ENCODE results near the gene LEFTY1. TPM values are rescaled to one million over a fixed set of nuclear protein-coding genes. Genes with fewer than 3 reads are reported as not detected.

LEFTY1 gene
- total and polyA plus RNA-seq, 8 donors = 0.61 to 6.9 (median 3.9) TPM; not detected in 1

DNA sequence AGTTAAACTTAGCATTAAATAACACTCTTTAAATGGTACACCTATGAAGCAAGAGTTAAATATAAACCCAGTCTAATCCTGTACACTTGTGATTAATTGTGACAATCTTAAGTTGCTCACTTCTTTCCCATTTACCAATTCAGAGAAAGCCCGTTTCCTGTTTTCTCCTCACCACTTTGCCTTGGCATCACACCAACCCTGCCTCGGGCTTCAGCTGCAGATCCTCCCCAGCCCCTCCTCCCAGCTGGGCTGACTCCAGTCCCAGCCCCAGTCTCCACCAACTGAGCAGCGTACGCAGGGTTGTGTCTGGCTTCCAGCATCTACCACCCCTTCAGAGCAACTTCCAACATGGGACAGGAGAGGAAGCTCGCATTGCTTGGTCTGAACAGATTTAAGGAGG, 31.0 kb upstream of the LEFTY1 start:
- intact Hi-C loops (cut with DNase I) = no loop called here
- TF ChIP-seq, protein P1, sequence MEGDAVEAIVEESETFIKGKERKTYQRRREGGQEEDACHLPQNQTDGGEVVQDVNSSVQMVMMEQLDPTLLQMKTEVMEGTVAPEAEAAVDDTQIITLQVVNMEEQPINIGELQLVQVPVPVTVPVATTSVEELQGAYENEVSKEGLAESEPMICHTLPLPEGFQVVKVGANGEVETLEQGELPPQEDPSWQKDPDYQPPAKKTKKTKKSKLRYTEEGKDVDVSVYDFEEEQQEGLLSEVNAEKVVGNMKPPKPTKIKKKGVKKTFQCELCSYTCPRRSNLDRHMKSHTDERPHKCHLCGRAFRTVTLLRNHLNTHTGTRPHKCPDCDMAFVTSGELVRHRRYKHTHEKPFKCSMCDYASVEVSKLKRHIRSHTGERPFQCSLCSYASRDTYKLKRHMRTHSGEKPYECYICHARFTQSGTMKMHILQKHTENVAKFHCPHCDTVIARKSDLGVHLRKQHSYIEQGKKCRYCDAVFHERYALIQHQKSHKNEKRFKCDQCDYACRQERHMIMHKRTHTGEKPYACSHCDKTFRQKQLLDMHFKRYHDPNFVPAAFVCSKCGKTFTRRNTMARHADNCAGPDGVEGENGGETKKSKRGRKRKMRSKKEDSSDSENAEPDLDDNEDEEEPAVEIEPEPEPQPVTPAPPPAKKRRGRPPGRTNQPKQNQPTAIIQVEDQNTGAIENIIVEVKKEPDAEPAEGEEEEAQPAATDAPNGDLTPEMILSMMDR (IDR thresholded peaks at IDR 0.05) = no peak
- peak overlapping the region in 1 of 2 donors; percentile 28 for H3K27ac ChIP-seq
- peaks cover 0 to 60% of the 10 kb centered on the region in 2 donors for H3K36me3 ChIP-seq
- no peaks in the 10 kb centered on the region for H3K27me3 ChIP-seq
- ATAC-seq (no peak), DNase-seq (peak in 2 of 4 donors; percentile 59 to 66)
- H3K4me3 ChIP-seq = no peak overlapping the region
- H3K4me1 ChIP-seq = peaks cover 12 to 41% of the 10 kb centered on the region in 2 donors
- no peaks in the 10 kb centered on the region for H3K9me3 ChIP-seq

DNA sequence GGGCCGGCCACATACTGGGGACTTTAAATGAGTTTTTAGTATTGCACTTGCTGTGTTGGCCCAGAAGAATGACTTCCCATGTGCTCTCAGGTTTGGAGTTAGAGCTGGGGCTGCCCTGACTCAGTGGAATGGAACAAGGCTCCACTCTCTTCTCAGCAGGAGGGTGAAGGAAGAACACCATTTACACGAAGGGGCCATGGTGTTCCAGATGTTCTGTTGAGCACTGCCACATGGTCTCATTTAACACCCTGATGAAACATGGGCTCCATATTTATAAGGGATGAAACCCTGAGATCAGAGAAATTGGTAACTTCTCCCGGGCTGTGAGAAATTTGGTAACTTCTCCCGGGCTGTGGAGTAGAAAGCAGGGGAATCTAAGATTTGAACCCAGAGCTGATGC, 29.3 kb upstream of the LEFTY1 start:
- no peak for ATAC-seq

DNA sequence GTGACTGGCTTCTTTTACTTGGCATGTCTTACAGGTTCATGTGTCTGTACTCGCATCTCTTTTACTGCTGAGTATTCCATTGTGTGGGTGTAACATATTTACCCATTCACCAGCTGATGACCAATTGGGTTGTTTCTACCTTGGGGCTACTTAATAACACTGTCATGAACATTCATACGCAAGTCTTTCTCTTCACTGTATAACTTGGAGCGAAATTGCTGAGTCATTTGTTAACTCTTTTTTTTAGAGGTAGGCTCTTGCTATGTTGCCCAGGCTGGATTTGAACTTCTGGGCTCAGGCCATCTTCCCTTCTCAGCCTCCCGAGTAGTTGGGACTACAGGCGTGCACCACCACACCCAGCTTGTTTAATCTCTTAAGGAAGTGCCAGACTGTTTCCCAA, 28.6 kb upstream of the LEFTY1 start:
- H3K27ac ChIP-seq = no peak overlapping the region
- TF ChIP-seq, protein P1 (IDR thresholded peaks at IDR 0.05) = no peak

More for the DNA sequence above, 29.3 kb upstream of the LEFTY1 start:
- Histone ChIP-seq H3K4me3 (no peak overlapping the region), H3K36me3 (peaks cover 0 to 63% of the 10 kb centered on the region in 2 donors), H3K9me3 (no peaks in the 10 kb centered on the region), H3K4me1 (peaks cover 7 to 31% of the 10 kb centered on the region in 2 donors), H3K27me3 (no peaks in the 10 kb centered on the region), H3K27ac (no peak overlapping the region)
- intact Hi-C loops (cut with DNase I) = no loop called here
- DNase-seq = no peak
- TF ChIP-seq, protein P1 (IDR thresholded peaks at IDR 0.05) = no peak

DNA sequence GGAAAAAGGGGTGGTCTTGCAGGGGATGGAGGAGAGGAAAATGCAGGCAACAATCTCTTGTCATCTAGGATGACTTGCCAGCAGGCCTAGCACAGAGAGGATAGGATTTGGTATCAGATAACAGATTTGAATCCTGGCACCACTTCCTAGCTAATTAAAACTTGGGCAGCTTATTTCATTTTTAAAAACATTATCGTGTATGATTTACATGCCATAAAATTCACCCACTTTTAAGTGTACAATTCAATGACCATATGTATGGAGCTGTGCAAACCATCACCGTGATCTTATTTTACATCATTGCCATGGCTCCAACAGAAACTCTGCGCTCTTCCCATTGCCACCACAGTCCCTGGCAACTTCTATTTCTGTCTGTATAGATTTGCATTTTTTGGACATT, 28.2 kb upstream of the LEFTY1 start:
- no peak for DNase-seq
- intact Hi-C loops (cut with DNase I) = no loop called here

More for the DNA sequence above, 28.6 kb upstream of the LEFTY1 start:
- Histone ChIP-seq H3K4me3 (no peak overlapping the region), H3K9me3 (no peaks in the 10 kb centered on the region), H3K36me3 (peaks cover 0 to 63% of the 10 kb centered on the region in 2 donors), H3K4me1 (peaks cover under 1 to 23% of the 10 kb centered on the region in 2 donors), H3K27me3 (no peaks in the 10 kb centered on the region)
- ATAC-seq = no peak
- no peak for DNase-seq
- intact Hi-C loops (cut with DNase I) = no loop called here

DNA sequence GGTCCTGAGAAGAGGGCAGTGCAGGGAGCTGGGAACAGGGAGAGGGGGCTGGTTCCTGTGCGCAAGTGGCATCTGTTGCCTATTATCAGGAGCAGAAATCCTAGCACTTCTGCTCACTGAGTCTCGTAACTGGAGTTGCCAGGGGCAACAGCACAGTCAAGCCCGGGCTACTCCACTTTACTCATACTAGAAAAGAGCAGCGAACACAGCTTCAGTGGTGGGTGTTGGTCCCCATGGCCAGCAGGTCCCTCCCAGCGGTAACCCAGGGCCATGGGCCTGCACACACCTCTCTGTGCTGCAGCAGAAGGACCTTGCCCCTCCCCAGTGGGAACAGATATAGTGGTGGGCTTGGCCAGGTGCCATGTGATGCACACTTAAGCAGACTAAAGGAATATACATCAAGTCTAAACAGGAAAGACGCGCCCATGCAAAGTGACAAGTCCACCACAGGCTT, 26.6 kb upstream of the LEFTY1 start:
- intact Hi-C loops (cut with DNase I) = no loop called here
- Histone ChIP-seq H3K27me3 (no peaks in the 10 kb centered on the region), H3K9me3 (no peaks in the 10 kb centered on the region), H3K4me1 (peaks cover 3 to 23% of the 10 kb centered on the region in 2 donors), H3K36me3 (peaks cover 0 to 45% of the 10 kb centered on the region in 2 donors), H3K27ac (no peak overlapping the region), H3K4me3 (no peak overlapping the region)
- ATAC-seq (no peak), DNase-seq (no peak)
- TF ChIP-seq, protein P1 (IDR thresholded peaks at IDR 0.05) = no peak

More for the DNA sequence above, 28.2 kb upstream of the LEFTY1 start:
- no peaks in the 10 kb centered on the region for H3K9me3 ChIP-seq
- H3K4me3 ChIP-seq = no peak overlapping the region
- TF ChIP-seq, protein P1 (IDR thresholded peaks at IDR 0.05) = no peak
- H3K4me1 ChIP-seq = peaks cover 0 to 19% of the 10 kb centered on the region in 2 donors
- peaks cover 0 to 60% of the 10 kb centered on the region in 2 donors for H3K36me3 ChIP-seq
- H3K27me3 ChIP-seq = no peaks in the 10 kb centered on the region
- no peak for ATAC-seq
- no peak overlapping the region for H3K27ac ChIP-seq

All from left lung (tissue), 10 donors.